HepG2 (cell line): ENCODE measurements around the gene ZDHHC21. TPM values are rescaled to one million over a fixed set of nuclear protein-coding genes. Genes with fewer than 3 reads are reported as not detected.

Experiments used
- ATAC-seq: fragments of 200-7000 bp; cut with Tn5 transposase; 3 replicates; pipeline ENCODE4 v1.9.1; 2020; ENCODE audit warnings: mild to moderate bottlenecking, moderate library complexity
- BruUV-seq: library from RNA; stranded (reverse); fragments of 400-500 nt; replicated peaks from 2 replicates; lab custom pipeline; 2021; lab: Mats Ljungman, UMichigan
- CTCF ChIA-PET: fragments of 300-600 bp; formaldehyde crosslinking; extraction: SDS; loops from one replicate; lab custom pipeline; 2021; ENCODE audit warnings: low total read pairs, inconsistent platforms, low intra/inter-chr PET ratio; lab: Yijun Ruan, JAX
- POLR2A ChIA-PET: fragments of 350-600 bp; sonication (Branson Sonifier 250); formaldehyde crosslinking; loops from one replicate; lab custom pipeline; 2020; ENCODE audit warnings: antibody characterized with exemption, inconsistent platforms; lab: Yijun Ruan, JAX
- DNase-seq: peaks from one replicate; pipeline ENCODE4 v3.0.0-alpha.2; 2015; ENCODE audit warnings: low spot score
- FAIRE-seq: peaks from 3 replicates; lab custom pipeline; 2011; peaks lifted over from hg19 to GRCh38; lab: Jason Lieb, UNC
- H2AFZ ChIP-seq: one replicate; pipeline ENCODE4 v1.6.1; 2011; ENCODE audit warnings: low read length, inconsistent platforms
- H3K27ac ChIP-seq: fragments of 300-600 bp; 3 replicates; pipeline ENCODE4 v1.8.0; 2011; ENCODE audit warnings: mixed run types, mild to moderate bottlenecking, mixed read lengths, low read length, inconsistent platforms; ENCODE audit not compliant: insufficient read depth; ENCODE audit errors: extremely low read length
- H3K27me3 ChIP-seq, 2 experiments: fragments of 200-600 bp in 1 of 2; 2 replicates in 1 of 2; 3 replicates in 1 of 2; pipeline versions ENCODE4 v1.6.0 to v1.8.0; 2011; ENCODE audit warnings: low read length in 2 of 2, mild to moderate bottlenecking in 2 of 2, moderate library complexity in 2 of 2, inconsistent platforms in 1 of 2; ENCODE audit not compliant: insufficient read depth in 2 of 2, control insufficient read depth in 1 of 2
- H3K36me3 ChIP-seq, 2 experiments: fragments of 200-600 bp in 1 of 2; replicated peaks in 1 of 2; 2 replicates in 1 of 2; 3 replicates in 1 of 2; pipeline versions ENCODE4 v1.5.1 to v1.8.0; 2011; ENCODE audit warnings: low read length in 2 of 2, inconsistent platforms in 1 of 2; ENCODE audit not compliant: insufficient read depth in 2 of 2, control insufficient read depth in 1 of 2
- H3K4me1 ChIP-seq: 2 replicates; pipeline ENCODE4 v1.5.1; 2012; ENCODE audit warnings: low read length, inconsistent platforms; ENCODE audit not compliant: insufficient read depth
- H3K4me2 ChIP-seq: 2 replicates; pipeline ENCODE4 v1.6.0; 2011; ENCODE audit warnings: low read depth, low read length, inconsistent platforms
- H3K4me3 ChIP-seq, 3 experiments: fragments of 200-600 bp in 1 of 3; sonication (generic), shearing (Covaris generic) in 1 of 3; replicated peaks in 1 of 3; 2 replicates each; pipeline ENCODE4 v1.5.1; 2011 to 2016; ENCODE audit warnings: low read length in 3 of 3, inconsistent platforms in 2 of 3, low read depth in 2 of 3, mild to moderate bottlenecking in 2 of 3, control low read depth in 1 of 3, mixed read lengths in 1 of 3; ENCODE audit not compliant: insufficient read depth in 1 of 3
- H3K79me2 ChIP-seq: one replicate; pipeline ENCODE4 v1.6.1; 2011; ENCODE audit warnings: low read length, inconsistent platforms; ENCODE audit not compliant: insufficient read depth
- H3K9ac ChIP-seq: 2 replicates; pipeline ENCODE4 v1.6.0; 2011; ENCODE audit warnings: mild to moderate bottlenecking, low read depth, low read length, inconsistent platforms; ENCODE audit not compliant: insufficient read depth
- H3K9me3 ChIP-seq: 2 replicates; pipeline ENCODE4 v1.5.1; 2012; ENCODE audit warnings: mild to moderate bottlenecking, low read length
- H4K20me1 ChIP-seq: 2 replicates; pipeline ENCODE4 v1.6.0; 2011; ENCODE audit warnings: inconsistent platforms, mild to moderate bottlenecking, low read length, moderate library complexity; ENCODE audit not compliant: insufficient read depth
- ERF ChIP-seq: IDR thresholded peaks from 2 replicates; pipeline ENCODE4 v1.6.1; 2018; ENCODE audit warnings: missing biosample characterization, missing genetic modification reagents
- GTF2F1 ChIP-seq: fragments of 150-350 bp; IDR thresholded peaks from 2 replicates; pipeline ENCODE4 v1.6.1; 2014; ENCODE audit warnings: low read length
- HNRNPH1 ChIP-seq: fragments of 200-400 bp; formaldehyde crosslinking; optimal IDR thresholded peaks from 2 replicates; pipeline ENCODE3; 2017; ENCODE audit warnings: mild to moderate bottlenecking, low read depth, low read length
- MBNL3 ChIP-seq: fragments of 250-450 bp; sonication (Bioruptor Pico); conservative IDR thresholded peaks from 2 replicates; pipeline ENCODE4 v1.8.0; 2022; ENCODE audit warnings: mild to moderate bottlenecking, inconsistent platforms
- NCOA1 ChIP-seq: sonication (generic); formaldehyde crosslinking; IDR thresholded peaks from 2 replicates; pipeline ENCODE4 v1.9.0; 2021; ENCODE audit warnings: missing genetic modification reagents
- ZBED4 ChIP-seq: sonication (generic); formaldehyde crosslinking; IDR thresholded peaks from 2 replicates; pipeline ENCODE4 v1.4.0; 2020; ENCODE audit warnings: missing genetic modification reagents, borderline replicate concordance
- ZBTB1 ChIP-seq: sonication (generic); formaldehyde crosslinking; IDR thresholded peaks from 2 replicates; pipeline ENCODE4 v1.4.0; 2020; ENCODE audit warnings: missing genetic modification reagents, borderline replicate concordance
- ZKSCAN1 ChIP-seq: fragments of 150-350 bp; IDR thresholded peaks from 2 replicates; pipeline ENCODE4 v1.6.1; 2014; ENCODE audit warnings: low read length
- ZNF160 ChIP-seq: sonication (generic); formaldehyde crosslinking; IDR thresholded peaks from 2 replicates; pipeline ENCODE4 v1.8.0; 2022; ENCODE audit warnings: mild to moderate bottlenecking, inconsistent platforms, missing genetic modification reagents
- ZNF670 ChIP-seq: sonication (generic); formaldehyde crosslinking; IDR thresholded peaks from 2 replicates; pipeline ENCODE4 v1.8.0; 2022; ENCODE audit warnings: mild to moderate bottlenecking, missing genetic modification reagents, borderline replicate concordance
- WGBS: methylation state at CpG from one replicate; pipeline ENCODE4 v1.1.6; 2017; ENCODE audit warnings: low lambda C conversion rate; 5-methylcytosine and 5-hydroxymethylcytosine counted together
- in situ Hi-C: cut with HindIII; loops from 2 replicates; pipeline ENCODE4 v1.10.0; 2017; ENCODE audit warnings: low pct_unique_long_range_greater_than_20kb; ENCODE audit not compliant: extremely low pct_ligation_motif_present
- intact Hi-C: fragments of 100-400 bp; cut with micrococcal nuclease; formaldehyde crosslinking; loops from one replicate; pipeline ENCODE4 v1.10.0; 2022; ENCODE audit not compliant: unreplicated experiment
- polyA plus RNA-seq, 8 experiments: library from polyadenylated mRNA; depleted of rRNA in 3 of 8; stranded (reverse) in 7 of 8; unstranded in 1 of 8; fragments of >200 nt; fragmentation: Illumina TruSeq in 4 of 8; extraction: Trizol in 4 of 8; gene quantifications; 2 replicates each; pipeline versions ENCODE4 v1.2.1 to v1.2.3, GENCODE V29; 2011 to 2016; ENCODE audit warnings: low read depth in 4 of 8, missing spikeins in 1 of 8, mixed read lengths in 1 of 8; ENCODE audit not compliant: insufficient read depth in 1 of 8
- total RNA-seq, 5 experiments: library from RNA; depleted of rRNA; stranded (reverse); fragments of >200 nt; fragmentation: Illumina TruSeq; extraction: Trizol; gene quantifications; 2 replicates each; pipeline ENCODE4 v1.2.3, GENCODE V29; 2016; ENCODE audit warnings: low read depth in 1 of 5

ZDHHC21 gene
- total and polyA plus RNA-seq, 2 of the 13 experiments (the other 11 are each of a cell fraction or from before 2014, with no cell fraction given), result 2.4 to 3.7 TPM

GRCh38 chr9:14584571-14584970 lies 108.7 kb downstream of the ZDHHC21 start:
- no TSS peak for BruUV-seq
- Histone ChIP-seq H3K4me2 (no peak overlapping the region), H3K4me3 (no peak overlapping the region), H3K4me1 (no peaks in the 10 kb centered on the region), H2AFZ (no peak overlapping the region), H3K27ac (no peak overlapping the region), H3K9ac (no peak overlapping the region), H4K20me1 (no peaks in the 10 kb centered on the region), H3K9me3 (no peaks in the 10 kb centered on the region), H3K27me3 (no peaks in the 10 kb centered on the region), H3K36me3 (no peaks in the 10 kb centered on the region; a peak in 1 of 5 replicates), H3K79me2 (no peaks in the 10 kb centered on the region)
- WGBS, result 86% methylated on average over 4 of the region's 4 CpGs
- ChIA-PET POLR2A (no interaction called here), CTCF (no interaction called here)
- intact Hi-C loops, result no loop called here
- ATAC-seq (no peak), FAIRE-seq (no peak), DNase-seq (no peak)
- in situ Hi-C loops, result no loop called here
- TF ChIP-seq MBNL3 (no peak), ZKSCAN1 (no peak), NCOA1 (CRISPR knock-in tag) (no peak), ZBED4 (no peak), ZNF670 (CRISPR knock-in tag) (no peak)

GRCh38 chr9:14578030-14578429 lies 115.2 kb downstream of the ZDHHC21 start:
- intact Hi-C loops, result no loop called here
- DNase-seq (no peak), ATAC-seq (no peak), FAIRE-seq (no peak)
- no TSS peak for BruUV-seq
- Histone ChIP-seq H3K27me3 (no peaks in the 10 kb centered on the region), H3K4me3 (no peak overlapping the region), H3K9ac (no peak overlapping the region), H3K79me2 (no peaks in the 10 kb centered on the region), H4K20me1 (no peaks in the 10 kb centered on the region), H3K4me2 (no peak overlapping the region), H3K36me3 (no peaks in the 10 kb centered on the region), H2AFZ (no peak overlapping the region), H3K9me3 (peaks cover 6% of the 10 kb centered on the region; the same call in 1 of the 2 replicates), H3K4me1 (no peaks in the 10 kb centered on the region), H3K27ac (no peak overlapping the region)
- in situ Hi-C loops, result no loop called here
- no peak for TF ChIP-seq ZBTB1
- peak; percentile 91; the same call in 1 of the 2 replicates for TF ChIP-seq ZNF160 (CRISPR knock-in tag)
- no peak for TF ChIP-seq HNRNPH1
- no peak for TF ChIP-seq GTF2F1
- no peak for TF ChIP-seq ERF
- POLR2A ChIA-PET, result no interaction called here
- CTCF ChIA-PET, result no interaction called here
